HUDEP-2 (cell line): ENCODE data around the gene KIF3A.

Source experiments
- DNase-seq, 76 experiments: peaks; one replicate each; lab custom pipeline; 2025; ENCODE audit not compliant: unreplicated experiment in 76 of 76; lab: John Stamatoyannopoulos, UW

KIF3A gene

DNA sequence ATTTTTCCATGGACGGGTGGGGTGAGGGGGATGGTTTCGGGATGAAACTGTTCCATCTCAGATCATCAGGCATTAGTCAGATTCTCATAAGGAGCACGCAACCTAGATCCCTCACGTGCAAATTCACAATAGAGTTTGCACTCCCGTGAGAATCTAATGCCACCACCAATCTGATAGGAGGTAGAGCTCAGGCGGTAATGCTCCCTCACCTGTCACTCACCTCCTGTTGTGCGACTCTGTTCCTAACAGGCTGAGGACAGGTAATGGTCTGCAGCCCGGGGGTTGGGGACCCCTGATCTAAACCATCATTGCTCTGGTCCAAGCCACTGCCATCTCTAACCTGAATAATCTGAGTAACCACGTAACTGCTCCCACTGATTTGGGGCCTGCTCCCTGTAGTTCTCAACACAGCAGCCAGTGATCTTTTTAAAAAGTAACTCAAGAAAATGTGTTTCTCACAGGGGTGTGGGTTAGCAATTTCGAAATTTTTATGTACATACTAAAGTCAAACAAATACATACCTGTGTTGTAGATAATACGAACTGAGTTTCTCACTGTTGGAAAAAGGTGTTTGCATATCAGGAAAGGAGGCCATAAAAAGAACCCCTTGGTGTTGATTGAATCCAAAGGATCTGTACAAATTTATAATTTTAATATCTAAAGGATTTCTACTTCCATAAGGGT lies 90.6 kb downstream of the KIF3A start:
- no peak for DNase-seq

- DNase-seq = no peak
These were observed 93.2 kb downstream of the KIF3A start for GRCh38 chr5:132644177-132644576.
